Stimulated activated naive CD4-positive, alpha-beta T cell treated with Interleukin-2 at 50 U/mL for 16 hours (primary cell): Measurements from ENCODE around the gene USP22.
"Not testable (repeated sequence)": the region's sequence is repeated elsewhere in the genome, so short reads cannot be mapped to it uniquely, and the experiment has no call there.

ENCODE experiments used
- DNase-seq: peaks from one replicate; lab custom pipeline; 2025; lab: John Stamatoyannopoulos, UW

The USP22 gene

GRCh38 chr17:20988001-20988636, 54.7 kb downstream of the USP22 start:
- no peak for DNase-seq

GRCh38 chr17:20987511-20987910, 55.3 kb downstream of the USP22 start:
- no peak for DNase-seq

GRCh38 chr17:20986767-20987510, 55.9 kb downstream of the USP22 start:
- no peak for DNase-seq

- no peak for DNase-seq
These were observed 59.5 kb downstream of the USP22 start for GRCh38 chr17:20983359-20983637.

GRCh38 chr17:20982589-20983358, 60.0 kb downstream of the USP22 start:
- DNase-seq, result no peak

GRCh38 chr17:20981046-20981920, 61.5 kb downstream of the USP22 start:
- no peak for DNase-seq

GRCh38 chr17:20979792-20980083, 63.1 kb downstream of the USP22 start:
- DNase-seq, result no peak

GRCh38 chr17:20979007-20979791, 63.6 kb downstream of the USP22 start:
- not testable (repeated sequence) for DNase-seq

GRCh38 chr17:20977609-20978253, 65.1 kb downstream of the USP22 start:
- DNase-seq, result not testable (repeated sequence)

- no peak for DNase-seq
These were observed 67.2 kb downstream of the USP22 start for GRCh38 chr17:20975566-20975965.

- no peak for DNase-seq
These were observed 72.5 kb downstream of the USP22 start for GRCh38 chr17:20970329-20970728.

- no peak for DNase-seq
These were observed 73.7 kb downstream of the USP22 start for GRCh38 chr17:20968913-20969616.

- no peak for DNase-seq
These were observed 75.0 kb downstream of the USP22 start for GRCh38 chr17:20967776-20968175.

- no peak for DNase-seq
These were observed 75.9 kb downstream of the USP22 start for GRCh38 chr17:20966870-20967269.

GRCh38 chr17:20965492-20965891, 77.3 kb downstream of the USP22 start:
- no peak for DNase-seq

- no peak for DNase-seq
These were observed 81.2 kb downstream of the USP22 start for GRCh38 chr17:20961586-20961985.

GRCh38 chr17:20960871-20961270, 81.9 kb downstream of the USP22 start:
- no peak for DNase-seq

- no peak for DNase-seq
These were observed 87.1 kb downstream of the USP22 start for GRCh38 chr17:20955427-20956323.

- no peak for DNase-seq
These were observed 88.0 kb downstream of the USP22 start for GRCh38 chr17:20954794-20955193.
